Fibroblast of lung (primary cell): ENCODE measurements around the gene TYSND1.

Source experiments
- EZH2 ChIP-seq: IDR thresholded peaks from 2 replicates; pipeline ENCODE4 v1.5.1; 2012; ENCODE audit warnings: low read length, control low read depth, mild to moderate bottlenecking; ENCODE audit errors: missing control alignments
- TF ChIP-seq, protein P1 (sequence below), 2 donors: IDR thresholded peaks in 1 of 2; conservative IDR thresholded peaks in 1 of 2; 1 replicate in 1 of 2; 2 replicates in 1 of 2; pipeline ENCODE4 v1.5.1; 2011 to 2012; ENCODE audit warnings: low read length in 2 of 2, control low read depth in 1 of 2, inconsistent platforms in 1 of 2, low read depth in 1 of 2, mild to moderate bottlenecking in 1 of 2

DNA sequence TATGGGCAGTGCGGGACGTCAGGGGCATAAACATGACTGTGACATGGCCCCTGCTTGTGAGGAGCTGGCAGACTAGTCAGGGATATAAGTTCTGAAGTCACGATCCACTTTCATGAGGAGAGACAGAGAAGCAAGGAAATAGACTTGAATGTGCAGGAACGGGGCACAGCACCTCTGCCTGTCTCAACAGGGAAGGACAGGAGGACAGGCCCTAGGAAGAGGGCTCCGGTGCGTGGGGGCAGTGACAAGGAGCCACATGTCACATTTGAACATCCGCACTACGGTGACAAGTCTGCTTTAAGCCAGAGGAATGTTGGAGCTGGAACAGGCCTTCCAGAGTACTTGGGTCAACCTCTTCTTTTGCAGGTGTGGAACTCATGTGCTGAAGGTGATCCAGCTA is 43.6 kb upstream of the TYSND1 start:
- no peak for TF ChIP-seq EZH2
- TF ChIP-seq, protein P1, sequence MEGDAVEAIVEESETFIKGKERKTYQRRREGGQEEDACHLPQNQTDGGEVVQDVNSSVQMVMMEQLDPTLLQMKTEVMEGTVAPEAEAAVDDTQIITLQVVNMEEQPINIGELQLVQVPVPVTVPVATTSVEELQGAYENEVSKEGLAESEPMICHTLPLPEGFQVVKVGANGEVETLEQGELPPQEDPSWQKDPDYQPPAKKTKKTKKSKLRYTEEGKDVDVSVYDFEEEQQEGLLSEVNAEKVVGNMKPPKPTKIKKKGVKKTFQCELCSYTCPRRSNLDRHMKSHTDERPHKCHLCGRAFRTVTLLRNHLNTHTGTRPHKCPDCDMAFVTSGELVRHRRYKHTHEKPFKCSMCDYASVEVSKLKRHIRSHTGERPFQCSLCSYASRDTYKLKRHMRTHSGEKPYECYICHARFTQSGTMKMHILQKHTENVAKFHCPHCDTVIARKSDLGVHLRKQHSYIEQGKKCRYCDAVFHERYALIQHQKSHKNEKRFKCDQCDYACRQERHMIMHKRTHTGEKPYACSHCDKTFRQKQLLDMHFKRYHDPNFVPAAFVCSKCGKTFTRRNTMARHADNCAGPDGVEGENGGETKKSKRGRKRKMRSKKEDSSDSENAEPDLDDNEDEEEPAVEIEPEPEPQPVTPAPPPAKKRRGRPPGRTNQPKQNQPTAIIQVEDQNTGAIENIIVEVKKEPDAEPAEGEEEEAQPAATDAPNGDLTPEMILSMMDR (conservative IDR thresholded peaks at IDR 0.05 in 1 of 2, IDR thresholded peaks at IDR 0.05 in 1 of 2; ENCODE audit: low read depth in 1 of 2, low read length in 2 of 2), result no peak
